GM12891 (cell line): ENCODE measurements around the gene THSD7B.
"Not testable (repeated sequence)": the region's sequence is repeated elsewhere in the genome, so short reads cannot be mapped to it uniquely, and the experiment has no call there.

Experiments used
- DNase-seq: peaks from one replicate; pipeline ENCODE4 v3.0.0; 2011; ENCODE audit warnings: low spot score; ENCODE audit not compliant: insufficient read length
- FAIRE-seq: peaks from 2 replicates; lab custom pipeline; 2011; peaks lifted over from hg19 to GRCh38; lab: Jason Lieb, UNC
- PAX5 ChIP-seq: IDR thresholded peaks from 2 replicates; pipeline ENCODE4 v1.6.1; 2011; ENCODE audit warnings: low read length, moderate library complexity, mild to moderate bottlenecking; ENCODE audit not compliant: insufficient read depth, severe bottlenecking
- POLR2A ChIP-seq: IDR thresholded peaks from 2 replicates; pipeline ENCODE4 v1.6.1; 2011; ENCODE audit warnings: low read depth, low read length, control low read depth
- POLR2AphosphoS5 ChIP-seq: IDR thresholded peaks from 2 replicates; pipeline ENCODE4 v1.6.1; 2011; ENCODE audit warnings: low read depth, low read length, control low read depth
- POU2F2 ChIP-seq: IDR thresholded peaks from 2 replicates; pipeline ENCODE4 v1.6.1; 2011; ENCODE audit warnings: low read depth, mild to moderate bottlenecking, control low read depth, low read length, moderate library complexity
- SPI1 ChIP-seq: IDR thresholded peaks from 2 replicates; pipeline ENCODE4 v1.6.1; 2011; ENCODE audit warnings: low read depth, low read length, control low read depth
- TAF1 ChIP-seq: IDR thresholded peaks from 2 replicates; pipeline ENCODE4 v1.6.1; 2011; ENCODE audit warnings: low read depth, low read length, control low read depth

Gene THSD7B

DNA sequence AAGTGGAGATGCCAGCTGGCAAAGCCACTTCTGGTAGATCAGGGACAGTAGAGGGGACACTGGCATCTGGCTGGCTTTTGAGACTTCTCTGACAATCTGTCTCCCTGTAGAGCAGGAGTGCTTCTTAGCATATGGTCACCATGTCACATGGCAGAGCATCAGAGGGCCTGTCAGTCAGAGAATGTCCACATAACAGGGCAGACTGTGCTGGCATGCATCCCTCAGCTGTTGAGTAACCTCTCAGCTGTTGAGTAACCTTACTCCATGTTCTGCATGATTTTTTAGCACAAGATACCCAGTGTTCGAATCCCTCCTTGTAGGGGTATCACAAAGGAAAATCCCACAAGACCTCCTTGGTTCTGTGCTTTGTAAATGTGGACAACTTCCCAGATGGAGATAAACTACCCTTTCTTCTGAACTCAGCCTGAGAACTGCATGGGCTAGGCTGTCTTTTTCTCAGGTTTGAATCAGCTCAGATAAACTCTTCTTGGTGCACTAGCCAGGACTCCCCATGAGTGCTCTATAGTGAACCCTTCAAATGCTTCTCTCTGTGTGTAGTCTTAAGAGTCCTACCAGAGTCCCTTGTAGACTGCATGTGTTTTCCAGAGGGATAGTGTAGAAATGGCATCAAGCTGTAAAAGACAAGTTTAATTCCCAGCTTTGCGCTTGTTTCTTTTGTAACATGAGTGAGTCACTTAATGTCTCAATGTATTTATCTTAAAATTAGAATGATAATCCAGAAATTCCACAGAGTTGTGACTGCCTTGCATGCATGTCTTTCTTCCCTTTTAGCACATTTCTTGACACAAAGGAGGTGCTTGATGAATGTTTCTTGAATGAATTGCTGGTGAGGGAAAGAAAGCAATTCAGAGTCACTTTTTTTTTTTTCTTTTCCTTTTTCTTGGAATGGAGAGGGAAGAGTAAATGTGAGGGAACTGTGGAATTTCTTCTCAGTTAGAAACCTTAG is 756.6 kb downstream of the THSD7B start:
- TF ChIP-seq TAF1: no peak
- no peak for TF ChIP-seq POU2F2
- TF ChIP-seq POLR2AphosphoS5: no peak
- no peak for TF ChIP-seq SPI1
- TF ChIP-seq PAX5: no peak
- TF ChIP-seq POLR2A: no peak
- DNase-seq (no peak), FAIRE-seq (no peak)

DNA sequence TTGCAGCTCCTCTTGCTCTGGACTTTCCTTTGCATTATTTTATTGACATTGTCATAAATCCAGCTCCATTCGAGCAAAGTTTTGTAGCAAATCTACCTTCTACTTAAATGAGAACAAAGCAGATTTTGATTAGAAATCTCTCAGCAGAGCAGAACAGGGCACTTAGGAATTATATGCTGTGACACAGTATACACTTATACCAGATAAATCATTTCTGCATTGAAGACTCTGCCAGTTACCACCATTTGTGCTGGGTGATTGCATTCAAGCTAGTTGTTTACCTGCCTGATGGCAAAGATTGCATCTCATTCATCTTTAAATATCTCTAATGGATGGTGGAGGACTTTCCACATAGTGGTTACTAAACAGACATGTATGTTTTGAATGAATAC is 757.3 kb downstream of the THSD7B start:
- no peak for DNase-seq
- no peak for TF ChIP-seq POU2F2
- FAIRE-seq: no peak

DNA sequence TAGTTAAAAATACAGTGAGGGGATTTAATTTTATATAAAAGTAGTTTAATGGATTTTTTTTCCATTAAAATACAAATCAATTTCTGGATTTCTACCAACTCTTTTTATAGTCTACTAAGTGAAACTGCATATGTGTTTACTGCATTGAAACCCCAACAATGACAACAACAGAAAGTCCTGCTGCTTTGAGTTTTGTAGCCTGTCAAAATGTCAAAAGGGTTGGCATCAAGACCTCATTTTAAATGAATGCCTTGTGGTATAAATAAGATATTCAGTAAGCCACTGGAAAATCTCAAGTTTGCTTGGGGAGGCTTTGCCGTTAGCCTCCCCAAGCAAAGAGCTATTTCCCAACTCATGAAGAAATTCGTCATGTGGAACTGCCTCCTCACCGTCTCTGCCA is 758.6 kb downstream of the THSD7B start:
- FAIRE-seq: no peak
- TF ChIP-seq POLR2AphosphoS5 (no peak), POLR2A (no peak), POU2F2 (no peak), PAX5 (no peak), TAF1 (no peak), SPI1 (no peak)

DNA sequence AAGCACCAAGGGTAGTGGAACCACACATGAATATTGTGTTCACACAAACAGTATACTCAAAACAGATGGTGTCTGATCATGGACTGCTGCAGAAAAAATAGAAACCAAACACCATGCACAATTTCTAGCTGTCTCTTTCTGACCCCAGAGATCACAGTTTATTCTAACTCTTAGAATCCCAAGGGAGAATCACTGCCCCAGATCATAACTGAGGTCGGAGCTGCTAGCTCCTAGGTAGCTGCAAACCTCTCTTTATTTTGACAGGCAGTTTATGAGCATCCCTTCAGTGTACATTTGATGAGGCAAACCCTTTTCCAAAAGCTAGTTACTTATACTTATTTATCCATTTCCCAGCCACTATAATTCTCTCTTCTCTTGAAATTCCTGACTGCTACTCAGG is 759.8 kb downstream of the THSD7B start:
- FAIRE-seq (no peak), DNase-seq (no peak)
- TF ChIP-seq PAX5 (no peak), POLR2A (no peak), SPI1 (no peak), TAF1 (no peak)

More for the DNA sequence above, 758.6 kb downstream of the THSD7B start:
- no peak for DNase-seq

DNA sequence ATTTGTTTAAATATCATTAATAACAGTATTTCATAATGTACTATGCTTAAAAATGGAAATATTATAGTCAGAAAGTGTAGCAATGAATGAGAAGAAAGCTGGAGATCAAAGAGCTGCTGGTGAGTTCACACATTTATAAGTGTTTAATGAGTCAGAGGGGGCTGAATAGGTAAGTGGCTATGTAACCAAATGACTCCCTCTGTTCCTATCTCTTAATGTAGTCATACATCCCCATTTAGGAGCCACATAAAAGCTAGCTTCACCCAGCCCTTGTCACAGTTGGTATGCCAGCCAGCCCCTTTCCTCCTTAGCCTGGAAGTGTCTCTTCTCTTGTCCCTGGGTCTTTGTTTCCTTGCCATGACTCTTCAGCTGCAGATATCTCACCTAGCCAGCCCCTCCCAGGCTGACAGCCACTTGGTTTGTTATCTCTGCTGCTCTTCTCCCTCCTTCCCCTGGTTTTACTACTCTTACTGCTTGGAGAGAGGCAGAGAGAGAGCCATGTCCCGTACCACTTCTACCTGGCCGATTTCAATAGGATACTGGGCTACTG is 760.4 kb downstream of the THSD7B start:
- no peak for DNase-seq
- TF ChIP-seq POU2F2 (no peak), POLR2AphosphoS5 (no peak), POLR2A (no peak), TAF1 (no peak), PAX5 (no peak), SPI1 (no peak)
- FAIRE-seq: no peak

DNA sequence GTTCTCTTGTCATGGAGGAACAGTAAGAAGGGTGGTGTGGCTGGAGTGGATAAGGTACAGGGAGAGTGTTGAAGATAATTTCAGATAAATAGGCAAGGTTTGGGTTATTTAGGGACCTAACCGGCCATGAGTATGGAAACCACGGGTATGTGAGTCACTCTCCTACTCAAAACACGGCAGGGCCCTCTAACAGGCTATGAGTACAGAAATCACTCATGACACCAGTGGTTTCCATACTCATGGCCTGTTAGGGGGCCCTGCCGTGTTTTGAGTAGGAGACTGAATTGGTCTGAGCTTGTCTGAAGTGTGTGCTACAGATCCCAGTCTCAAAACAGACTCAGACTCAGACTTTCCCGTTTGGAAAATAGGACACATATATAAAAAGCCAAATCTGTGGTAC is 770.6 kb downstream of the THSD7B start:
- DNase-seq: no peak
- no peak for FAIRE-seq
- TF ChIP-seq POLR2A (no peak), POLR2AphosphoS5 (no peak), POU2F2 (no peak), TAF1 (no peak), PAX5 (no peak), SPI1 (no peak)

DNA sequence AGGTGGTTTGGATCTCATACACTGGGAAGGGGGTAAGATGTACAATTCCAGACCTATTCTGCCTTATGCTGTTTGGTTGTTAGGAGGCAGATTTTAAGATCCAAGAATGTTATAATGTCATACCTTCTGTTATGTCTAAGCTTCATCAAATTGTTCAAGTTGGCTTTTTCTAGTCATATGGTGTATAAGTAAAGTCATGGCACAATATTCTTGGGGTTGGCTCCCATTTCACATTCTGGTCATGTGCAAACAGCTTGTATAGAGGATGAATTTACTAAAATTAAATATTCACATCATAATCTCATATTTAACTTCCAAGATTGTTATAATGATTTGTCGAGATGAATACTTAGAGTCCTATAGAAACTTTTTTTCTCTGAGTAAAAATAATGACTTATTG is 774.0 kb downstream of the THSD7B start:
- TF ChIP-seq POLR2A (no peak), TAF1 (no peak), SPI1 (no peak), PAX5 (no peak)
- DNase-seq: no peak
- FAIRE-seq: no peak

DNA sequence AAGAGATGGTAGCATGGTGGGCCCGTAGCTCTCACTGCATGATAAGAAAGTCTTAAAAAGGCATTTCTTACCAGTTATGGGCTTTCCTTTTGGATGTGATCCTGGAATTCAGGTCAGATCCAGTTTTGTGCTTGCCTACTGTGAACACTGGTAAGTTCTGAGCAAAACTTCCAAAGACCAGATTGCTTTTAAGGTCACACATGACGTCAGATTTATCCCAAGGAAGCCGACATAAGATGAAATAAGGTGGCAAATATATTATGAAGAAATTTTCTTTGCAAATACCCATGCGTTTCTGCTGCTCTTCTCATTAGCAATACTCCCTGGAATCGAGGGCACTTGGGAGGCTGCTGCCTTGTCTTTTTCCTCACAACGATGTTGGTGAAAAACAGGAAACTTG is 782.5 kb downstream of the THSD7B start:
- no peak for FAIRE-seq
- DNase-seq: no peak
- TF ChIP-seq PAX5: no peak
- TF ChIP-seq TAF1: no peak
- TF ChIP-seq SPI1: no peak
- TF ChIP-seq POLR2A: no peak
- TF ChIP-seq POU2F2: no peak
- TF ChIP-seq POLR2AphosphoS5: no peak

DNA sequence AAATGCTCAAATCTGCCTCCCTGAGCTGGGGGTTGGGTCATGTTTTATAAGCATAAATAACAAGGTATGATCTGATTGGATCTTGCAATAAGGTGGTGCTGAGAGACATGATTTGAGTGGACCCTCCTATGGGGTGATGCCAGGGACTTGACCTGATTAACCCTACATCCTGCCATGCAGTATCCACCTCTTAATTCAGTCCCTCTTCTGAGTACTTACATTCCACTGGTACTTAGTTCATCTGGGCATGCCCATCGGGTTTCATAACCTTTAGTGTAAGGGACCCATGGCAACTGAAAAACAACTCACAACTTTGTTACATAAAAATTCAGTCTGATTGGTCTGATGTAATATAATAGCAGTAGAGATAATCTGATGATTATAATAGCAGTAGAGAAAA is 801.0 kb downstream of the THSD7B start:
- TF ChIP-seq POU2F2: no peak
- TF ChIP-seq POLR2A: no peak
- no peak for TF ChIP-seq PAX5
- no peak for TF ChIP-seq POLR2AphosphoS5
- TF ChIP-seq TAF1: no peak
- no peak for TF ChIP-seq SPI1
- FAIRE-seq: no peak
- DNase-seq: no peak

DNA sequence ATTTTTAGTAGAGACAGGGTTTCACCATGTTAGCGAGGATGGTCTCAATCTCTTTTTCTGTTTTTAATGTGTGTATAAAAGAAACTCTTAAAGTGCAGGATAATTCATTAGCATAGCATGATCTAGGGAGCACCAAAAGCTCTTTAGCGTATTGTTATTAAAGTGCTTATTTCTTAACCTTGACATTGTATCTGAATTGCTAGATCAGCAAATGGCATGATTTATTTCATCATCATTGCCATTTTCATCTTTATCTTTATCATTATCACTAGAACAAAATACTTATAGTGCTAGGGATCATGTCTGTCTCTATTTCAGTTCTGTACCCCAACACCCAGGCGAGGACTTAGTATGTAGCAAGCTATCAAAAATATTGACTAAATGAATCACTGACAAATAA is 805.1 kb downstream of the THSD7B start:
- no peak for FAIRE-seq

DNA sequence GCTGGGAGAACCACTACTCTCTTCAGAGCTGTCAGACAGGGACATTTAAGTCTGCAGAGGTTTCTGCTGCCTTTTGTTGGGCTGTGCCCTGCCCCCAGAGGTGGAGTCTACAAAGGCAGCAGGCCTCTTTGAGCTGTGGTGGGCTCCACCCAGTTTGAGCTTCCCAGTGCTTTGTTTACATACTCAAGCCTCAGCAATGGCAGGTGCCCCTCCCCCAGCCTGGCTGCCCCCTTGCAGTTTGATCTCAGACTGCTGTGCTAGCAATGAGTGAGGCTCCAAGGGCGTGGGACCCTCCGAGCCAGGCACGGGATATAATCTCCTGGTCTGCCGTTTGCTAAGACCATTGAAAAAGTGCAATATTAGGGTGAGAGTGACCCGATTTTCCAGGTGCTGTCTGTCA is 822.5 kb downstream of the THSD7B start:
- DNase-seq, FAIRE-seq: not testable (repeated sequence)

More for the DNA sequence above, 805.1 kb downstream of the THSD7B start:
- no peak for DNase-seq
- TF ChIP-seq TAF1 (no peak), SPI1 (no peak), POU2F2 (no peak), PAX5 (no peak), POLR2AphosphoS5 (no peak), POLR2A (no peak)

DNA sequence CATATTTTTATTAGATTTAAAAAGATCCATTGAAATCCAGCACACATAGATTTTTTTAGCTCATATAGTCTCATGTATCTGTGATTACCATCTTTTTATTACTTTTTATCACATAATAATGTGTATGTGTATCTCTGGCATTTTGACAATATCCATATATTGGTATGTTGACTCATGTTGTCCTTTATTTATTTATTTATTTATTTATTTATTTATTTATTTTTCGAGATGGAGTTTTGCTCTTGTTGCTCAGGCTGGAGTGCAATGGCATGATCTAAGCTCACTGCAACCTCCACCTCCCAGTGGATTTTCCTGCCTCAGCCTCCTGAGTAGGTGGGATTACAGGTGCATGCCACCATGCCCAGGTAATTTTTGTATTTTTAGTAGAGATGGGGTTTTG is 823.2 kb downstream of the THSD7B start:
- not testable (repeated sequence) for DNase-seq, FAIRE-seq
